Loucy (cell line): ENCODE data around the gene FBXL14.

Source experiments
- EZH2phosphoT487 ChIP-seq: fragments of 200-600 bp; IDR thresholded peaks from 2 replicates; pipeline ENCODE4 v1.6.1; 2018; ENCODE audit warnings: antibody characterized with exemption, mild to moderate bottlenecking, moderate library complexity, borderline replicate concordance
- TF ChIP-seq, protein P1 (sequence below): fragments of 200-600 bp; sonication (generic); conservative IDR thresholded peaks from 2 replicates; pipeline ENCODE4 v1.5.1; 2014; ENCODE audit warnings: mild to moderate bottlenecking, antibody characterized with exemption, low read length

GRCh38 chr12:1635301-1636095 lies 41.1 kb upstream of the FBXL14 start:
- TF ChIP-seq, protein P1, sequence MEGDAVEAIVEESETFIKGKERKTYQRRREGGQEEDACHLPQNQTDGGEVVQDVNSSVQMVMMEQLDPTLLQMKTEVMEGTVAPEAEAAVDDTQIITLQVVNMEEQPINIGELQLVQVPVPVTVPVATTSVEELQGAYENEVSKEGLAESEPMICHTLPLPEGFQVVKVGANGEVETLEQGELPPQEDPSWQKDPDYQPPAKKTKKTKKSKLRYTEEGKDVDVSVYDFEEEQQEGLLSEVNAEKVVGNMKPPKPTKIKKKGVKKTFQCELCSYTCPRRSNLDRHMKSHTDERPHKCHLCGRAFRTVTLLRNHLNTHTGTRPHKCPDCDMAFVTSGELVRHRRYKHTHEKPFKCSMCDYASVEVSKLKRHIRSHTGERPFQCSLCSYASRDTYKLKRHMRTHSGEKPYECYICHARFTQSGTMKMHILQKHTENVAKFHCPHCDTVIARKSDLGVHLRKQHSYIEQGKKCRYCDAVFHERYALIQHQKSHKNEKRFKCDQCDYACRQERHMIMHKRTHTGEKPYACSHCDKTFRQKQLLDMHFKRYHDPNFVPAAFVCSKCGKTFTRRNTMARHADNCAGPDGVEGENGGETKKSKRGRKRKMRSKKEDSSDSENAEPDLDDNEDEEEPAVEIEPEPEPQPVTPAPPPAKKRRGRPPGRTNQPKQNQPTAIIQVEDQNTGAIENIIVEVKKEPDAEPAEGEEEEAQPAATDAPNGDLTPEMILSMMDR = no peak
- TF ChIP-seq EZH2phosphoT487 = no peak
